ENCODE data around the gene MRPS18C. TPM values are rescaled to one million over a fixed set of nuclear protein-coding genes. Genes with fewer than 3 reads are reported as not detected.

Gene MRPS18C
- total and polyA plus RNA-seq, 10 of the 15 experiments (the other 5 are each of a cell fraction or from before 2014, with no cell fraction given), result 38.0 to 283 (median 78.8) TPM

DNA sequence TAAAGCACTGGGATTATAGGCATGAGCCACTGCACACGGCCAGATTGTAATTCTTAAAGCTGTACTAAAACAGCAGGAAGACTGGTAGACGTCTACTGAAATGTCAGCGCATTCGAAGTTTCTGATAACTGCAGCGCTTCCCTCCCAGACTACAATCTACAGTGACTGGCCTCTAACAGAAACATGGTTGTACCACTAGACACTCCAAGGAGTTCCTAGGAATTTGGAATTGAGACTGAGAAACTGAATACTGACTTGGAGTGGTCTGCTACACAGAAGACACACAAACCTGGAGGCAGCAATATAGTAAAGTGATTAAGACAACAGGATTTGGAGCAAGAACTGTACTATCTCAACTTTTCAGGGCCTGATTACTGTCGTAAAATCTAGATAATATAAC lies 1.2 kb upstream of the MRPS18C start:
- Histone ChIP-seq H3K4me1 (ENCODE audit: control insufficient read depth, insufficient read depth, low read length) (no peaks in the 10 kb centered on the region), H3K27me3 (replicated peaks in 1 of 2; ENCODE audit: control insufficient read depth in 2 of 2, insufficient read depth in 2 of 2, low read length in 1 of 2) (no peaks in the 10 kb centered on the region), H3K4me3 (peak overlapping the region; percentile 84), H3K9me3 (replicated peaks; ENCODE audit: control insufficient read depth, insufficient read depth, low read length) (no peaks in the 10 kb centered on the region), H3K4me2 (ENCODE audit: control insufficient read depth, insufficient read depth) (peak overlapping the region; percentile 89), H3K9ac (ENCODE audit: control insufficient read depth, insufficient read depth, low read length) (peak overlapping the region; percentile 97), H4K20me1 (ENCODE audit: control insufficient read depth, insufficient read depth) (no peaks in the 10 kb centered on the region), H3K79me2 (ENCODE audit: control insufficient read depth, insufficient read depth, low read length) (peaks cover 48% of the 10 kb centered on the region), H2AFZ (ENCODE audit: control insufficient read depth, low read depth, low read length) (peak overlapping the region; percentile 93; the same call in 1 of the 2 replicates), H3K27ac (ENCODE audit: control insufficient read depth, insufficient read depth) (peak overlapping the region; percentile 99), H3K36me3 (ENCODE audit: control insufficient read depth in 2 of 2, insufficient read depth in 2 of 2, low read length in 1 of 2) (peaks cover 0 to 19% of the 10 kb centered on the region in 2 experiments; a peak in 3 of 4 replicates)
- RAD21 ChIA-PET (ENCODE audit: unreplicated experiment), result no interaction called here
- 37% methylated on average over 6 of the region's 6 CpGs for WGBS (ENCODE audit: insufficient coverage, insufficient replicate concordance, low lambda C conversion rate, missing lambda C conversion rate)
- CTCF ChIA-PET, result interaction anchor here (1.1 to 1.7 kb wide), 6 partner anchors 9 to 555 kb away, joined by 3 to 7 read pairs (median 4); partner anchors contain the start of genes COPS4, COQ2 and THAP9
- DNase-seq (ENCODE audit: low read depth, low spot score) (no peak), FAIRE-seq (no peak), ATAC-seq (no peak)
- intact Hi-C loops (cut with micrococcal nuclease; ENCODE audit: unreplicated experiment) (loop anchor here (5.0 to 10.0 kb wide), 3 partner anchors 172 to 562 kb away; partner anchors contain the start of genes COPS4, COQ2 and SEC31A), in situ Hi-C loops (cut with MboI) (no loop called here)
- BruUV-seq (replicated peaks), result no TSS peak
- TF ChIP-seq STAT1 (conservative IDR thresholded peaks at IDR 0.05), result no peak
- no peak for TF ChIP-seq NFYA (IDR thresholded peaks at IDR 0.05; ENCODE audit: borderline replicate concordance, low read depth, low read length)
- no peak for TF ChIP-seq MEF2A (IDR thresholded peaks at IDR 0.05; ENCODE audit: insufficient read depth, low read depth, low read length)
- no peak for TF ChIP-seq CBX5 (IDR thresholded peaks at IDR 0.05; ENCODE audit: low read depth)
- no peak for TF ChIP-seq MYC (IDR thresholded peaks at IDR 0.05; ENCODE audit: insufficient read depth, insufficient read length, insufficient replicate concordance, low read length, severe bottlenecking)
- TF ChIP-seq KLF5 (IDR thresholded peaks at IDR 0.05; ENCODE audit: partially characterized antibody), result no peak
- no peak for TF ChIP-seq EGR1 (IDR thresholded peaks at IDR 0.05; ENCODE audit: borderline replicate concordance in 1 of 2, low read depth in 2 of 2, low read length in 2 of 2)
- TF ChIP-seq HCFC1 (IDR thresholded peaks at IDR 0.05; ENCODE audit: low read length), result no peak
- TF ChIP-seq MEF2B (IDR thresholded peaks at IDR 0.05; ENCODE audit: partially characterized antibody, poor library complexity, severe bottlenecking), result no peak
- TF ChIP-seq MLLT1 (IDR thresholded peaks at IDR 0.05), result no peak; the same call in 1 of the 2 replicates
- TF ChIP-seq MTA2 (IDR thresholded peaks at IDR 0.05; ENCODE audit: low read depth), result no peak
- no peak for TF ChIP-seq SRF (IDR thresholded peaks at IDR 0.05; ENCODE audit: low read depth in 2 of 2, low read length in 2 of 2)
- TF ChIP-seq SKIL (IDR thresholded peaks at IDR 0.05; ENCODE audit: low read depth, poor library complexity, severe bottlenecking), result no peak
- SMC1A ChIA-PET (ENCODE audit: uncharacterized antibody, unreplicated experiment), result interaction anchor here (0.9 to 1.7 kb wide), 3 partner anchors 9 to 29 kb away, joined by 3 to 6 read pairs (median 4); no protein-coding TSS in a partner anchor
- POLR2A ChIA-PET, result interaction anchor here (0.7 to 1.4 kb wide), 3 partner anchors 29 to 416 kb away, joined by 3 to 4 read pairs (median 4); no protein-coding TSS in a partner anchor

All from GM12878 (cell line).